K562 (cell line): ENCODE results near the gene KRTAP9-8. TPM values are rescaled to one million over a fixed set of nuclear protein-coding genes. Genes with fewer than 3 reads are reported as not detected.

Experiments
- ATAC-seq: fragments of 200-7000 bp; cut with Tn5 transposase; 3 replicates; pipeline ENCODE4 v1.9.1; 2020; ENCODE audit warnings: moderate library complexity
- BruUV-seq: library from RNA; stranded (reverse); fragments of 400-500 nt; replicated peaks from 2 replicates; lab custom pipeline; 2021; lab: Mats Ljungman, UMichigan
- CTCF ChIA-PET: fragments of 300-600 bp; formaldehyde crosslinking; extraction: SDS; loops from one replicate; lab custom pipeline; 2021; ENCODE audit warnings: low intra/inter-chr PET ratio; lab: Yijun Ruan, JAX
- POLR2A ChIA-PET: fragments of 300-600, 350-650 bp; sonication (Branson Sonifier 250); formaldehyde crosslinking; extraction: SDS; loops from one replicate; lab custom pipeline; 2021; ENCODE audit warnings: antibody characterized with exemption, inconsistent platforms; lab: Yijun Ruan, JAX
- DNase-seq, 4 experiments: peaks; one replicate each; pipeline versions ENCODE4 v3.0.0 to v3.0.0-alpha.2; 2011 to 2018; ENCODE audit warnings: low spot score in 3 of 4, mixed read lengths in 3 of 4; ENCODE audit errors: extremely low read depth in 1 of 4
- FAIRE-seq: peaks from 2 replicates; lab custom pipeline; 2011; peaks lifted over from hg19 to GRCh38; lab: Jason Lieb, UNC
- H2AFZ ChIP-seq: 2 replicates; pipeline ENCODE4 v1.6.0; 2011; ENCODE audit warnings: low read depth, low read length, control low read depth, inconsistent platforms
- H3K27ac ChIP-seq: fragments of 200-600 bp; 3 replicates; pipeline ENCODE4 v1.8.0; 2011; ENCODE audit warnings: low read depth, mild to moderate bottlenecking, control low read depth, inconsistent platforms, low read length, moderate library complexity, mixed read lengths; ENCODE audit errors: extremely low read depth
- H3K27me3 ChIP-seq, 2 experiments: fragments of 300-600 bp in 1 of 2; 2 replicates in 1 of 2; 3 replicates in 1 of 2; pipeline versions ENCODE4 v1.6.0 to v1.8.0; 2011; ENCODE audit warnings: inconsistent platforms in 2 of 2, low read length in 2 of 2, mild to moderate bottlenecking in 1 of 2, mixed read lengths in 1 of 2, moderate library complexity in 1 of 2; ENCODE audit not compliant: control insufficient read depth in 2 of 2, insufficient read depth in 2 of 2
- H3K36me3 ChIP-seq: fragments of 300-600 bp; 3 replicates; pipeline ENCODE4 v1.8.0; 2011; ENCODE audit warnings: mild to moderate bottlenecking, low read length, inconsistent platforms; ENCODE audit not compliant: control insufficient read depth, insufficient read depth
- H3K4me1 ChIP-seq, 2 experiments: fragments of 200-600 bp in 1 of 2; replicated peaks in 1 of 2; 2 replicates in 1 of 2; 3 replicates in 1 of 2; pipeline versions ENCODE4 v1.5.1 to v1.8.0; 2011; ENCODE audit warnings: inconsistent platforms in 2 of 2, low read length in 2 of 2, mild to moderate bottlenecking in 1 of 2, mixed read lengths in 1 of 2, moderate library complexity in 1 of 2; ENCODE audit not compliant: control insufficient read depth in 2 of 2, insufficient read depth in 2 of 2
- H3K4me2 ChIP-seq: 2 replicates; pipeline ENCODE4 v1.6.1; 2011; ENCODE audit warnings: low read length, control low read depth, inconsistent platforms, mixed read lengths; ENCODE audit not compliant: insufficient read depth
- H3K4me3 ChIP-seq: fragments of 200-600 bp; sonication (generic), shearing (Covaris generic); 2 replicates; pipeline ENCODE4 v1.5.1; 2016; ENCODE audit warnings: control low read depth, inconsistent platforms
- H3K79me2 ChIP-seq: fragments of 200-600 bp; 3 replicates; pipeline ENCODE4 v1.8.0; 2011; ENCODE audit warnings: low read length, inconsistent platforms; ENCODE audit not compliant: control insufficient read depth, insufficient read depth
- H3K9ac ChIP-seq, 2 experiments: 2 replicates each; pipeline versions ENCODE4 v1.6.0 to v1.6.1; 2011; ENCODE audit warnings: low read depth in 2 of 2, low read length in 2 of 2, control low read depth in 1 of 2, inconsistent platforms in 1 of 2, mild to moderate bottlenecking in 1 of 2, mixed read lengths in 1 of 2; ENCODE audit not compliant: insufficient read depth in 1 of 2
- H3K9me1 ChIP-seq: one replicate; pipeline ENCODE4 v1.6.0; 2011; ENCODE audit warnings: inconsistent platforms, mild to moderate bottlenecking, low read length, moderate library complexity; ENCODE audit not compliant: control insufficient read depth, insufficient read depth
- H3K9me3 ChIP-seq: replicated peaks from 2 replicates; pipeline ENCODE4 v1.5.1; 2011; ENCODE audit warnings: low read depth, low read length, inconsistent platforms; ENCODE audit not compliant: control insufficient read depth, insufficient read depth
- H4K20me1 ChIP-seq: replicated peaks from 2 replicates; pipeline ENCODE4 v1.6.1; 2011; ENCODE audit warnings: low read length, inconsistent platforms, mixed read lengths; ENCODE audit not compliant: control insufficient read depth, insufficient read depth
- HDAC6 ChIP-seq: IDR thresholded peaks from 2 replicates; pipeline ENCODE4 v1.6.1; 2012; ENCODE audit warnings: low read depth, mild to moderate bottlenecking, control low read depth, inconsistent platforms, low read length, moderate library complexity
- HNRNPH1 ChIP-seq: fragments of 200-400 bp; formaldehyde crosslinking; optimal IDR thresholded peaks from 2 replicates; pipeline ENCODE3; 2017; ENCODE audit warnings: low read depth, mild to moderate bottlenecking, low read length, moderate library complexity
- KLF1 ChIP-seq: fragments of 450-650 bp; IDR thresholded peaks from 2 replicates; pipeline ENCODE4 v1.6.1; 2016; ENCODE audit warnings: missing genetic modification characterization, missing compliant biosample characterization
- PTBP1 ChIP-seq: fragments of 200-400 bp; formaldehyde crosslinking; IDR thresholded peaks from 2 replicates; pipeline ENCODE4 v1.6.1; 2017; ENCODE audit warnings: low read depth, low read length
- SMARCA4 ChIP-seq: fragments of 450-650 bp; IDR thresholded peaks from 2 replicates; pipeline ENCODE4 v1.6.1; 2016
- SP2 ChIP-seq: IDR thresholded peaks from 2 replicates; pipeline ENCODE4 v1.6.1; 2011; ENCODE audit warnings: mild to moderate bottlenecking, low read depth, low read length, moderate library complexity; ENCODE audit not compliant: poor library complexity, severe bottlenecking; ENCODE audit errors: extremely low read depth
- ZBTB8A ChIP-seq: fragments of 450-650 bp; IDR thresholded peaks from 2 replicates; pipeline ENCODE4 v1.6.1; 2018; ENCODE audit warnings: mild to moderate bottlenecking, moderate library complexity; ENCODE audit not compliant: partially characterized antibody
- ZKSCAN8 ChIP-seq: fragments of 200-800 bp; sonication (Bioruptor generic); IDR thresholded peaks from 2 replicates; pipeline ENCODE4 v1.6.1; 2016; ENCODE audit warnings: missing genetic modification characterization, missing compliant biosample characterization
- ZNF121 ChIP-seq: sonication (generic); formaldehyde crosslinking; conservative IDR thresholded peaks from 2 replicates; pipeline ENCODE4 v1.8.0; 2022; ENCODE audit warnings: missing genetic modification reagents
- ZNF24 ChIP-seq: fragments of 450-650 bp; IDR thresholded peaks from 2 replicates; pipeline ENCODE4 v1.6.1; 2016
- WGBS: fragments of 100-300 bp; shearing (Covaris generic); methylation state at CpG from one replicate; pipeline ENCODE4 v1.1.6; 2016; ENCODE audit warnings: low coverage, mixed read lengths; ENCODE audit not compliant: insufficient coverage; ENCODE audit errors: missing lambda C conversion rate; 5-methylcytosine and 5-hydroxymethylcytosine counted together
- in situ Hi-C: fragments of 300-500 bp; cut with MboI; formaldehyde crosslinking; loops from 4 replicates; pipeline ENCODE4 v1.15.0; 2018; ENCODE audit warnings: inconsistent platforms, mixed read lengths
- intact Hi-C: fragments of 100-400 bp; cut with micrococcal nuclease; formaldehyde crosslinking; loops from 2 replicates; pipeline ENCODE4 v1.14.2; 2022
- polyA plus RNA-seq, 8 experiments: library from polyadenylated mRNA; depleted of rRNA in 4 of 8; stranded (reverse) in 5 of 8; unstranded in 3 of 8; fragments of >200 nt; fragmentation: Nextera tagmentation in 2 of 8; fragmentation: Illumina TruSeq in 1 of 8; extraction: Ambion mirVana in 2 of 8; extraction: Trizol in 1 of 8; gene quantifications; 2 replicates each; pipeline versions ENCODE4 v1.2.1 to v1.2.3, GENCODE V29; 2011 to 2014; ENCODE audit warnings: inconsistent platforms in 1 of 8, missing spikeins in 1 of 8
- total RNA-seq, 7 experiments: library from RNA; depleted of rRNA in 6 of 7; stranded (reverse); fragments of >200 nt in 6 of 7; fragmentation: Illumina TruSeq in 2 of 7; extraction: Trizol in 2 of 7; gene quantifications; 2 replicates each; pipeline versions ENCODE4 v1.2.1 to v1.2.3, GENCODE V29; 2011 to 2021; ENCODE audit warnings: low replicate concordance in 1 of 7
- TF ChIP-seq, protein P1 (sequence below): fragments of 450-650 bp; IDR thresholded peaks from 2 replicates; pipeline ENCODE4 v1.6.1; 2016; ENCODE audit warnings: mild to moderate bottlenecking

Gene KRTAP9-8
- total and polyA plus RNA-seq, 9 of the 15 experiments (the other 6 are each of a cell fraction or from before 2014, with no cell fraction given), result not detected

DNA sequence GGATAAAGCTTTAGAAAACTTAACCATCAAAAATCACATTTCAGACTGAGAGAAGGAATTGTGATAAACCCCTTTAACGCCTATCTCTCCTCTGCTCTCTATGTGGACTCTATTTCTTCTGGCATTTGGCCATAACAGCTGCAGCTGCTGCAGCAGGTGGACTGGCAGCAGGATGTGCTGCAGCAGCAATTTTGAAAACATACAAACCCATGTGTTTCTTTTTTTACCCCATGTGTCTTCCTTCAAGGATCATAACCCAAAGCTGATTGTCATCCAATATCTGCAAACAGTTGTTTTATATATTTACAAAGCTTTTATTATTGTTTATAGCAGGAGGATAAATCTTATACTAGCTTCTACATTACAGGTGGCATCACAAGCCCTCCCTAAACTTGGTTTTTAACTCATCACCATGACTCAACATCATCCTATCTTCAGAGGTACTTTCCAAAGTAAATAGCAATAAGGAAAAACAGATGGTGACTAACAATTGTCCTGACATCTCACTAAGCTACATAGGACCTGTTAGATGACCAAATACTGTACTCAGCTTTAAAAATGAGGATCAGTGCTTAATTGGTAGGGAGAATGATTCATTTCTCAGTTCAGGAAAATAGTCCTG lies 25.8 kb upstream of the KRTAP9-8 start (continued):
- TF ChIP-seq SP2, result no peak

DNA sequence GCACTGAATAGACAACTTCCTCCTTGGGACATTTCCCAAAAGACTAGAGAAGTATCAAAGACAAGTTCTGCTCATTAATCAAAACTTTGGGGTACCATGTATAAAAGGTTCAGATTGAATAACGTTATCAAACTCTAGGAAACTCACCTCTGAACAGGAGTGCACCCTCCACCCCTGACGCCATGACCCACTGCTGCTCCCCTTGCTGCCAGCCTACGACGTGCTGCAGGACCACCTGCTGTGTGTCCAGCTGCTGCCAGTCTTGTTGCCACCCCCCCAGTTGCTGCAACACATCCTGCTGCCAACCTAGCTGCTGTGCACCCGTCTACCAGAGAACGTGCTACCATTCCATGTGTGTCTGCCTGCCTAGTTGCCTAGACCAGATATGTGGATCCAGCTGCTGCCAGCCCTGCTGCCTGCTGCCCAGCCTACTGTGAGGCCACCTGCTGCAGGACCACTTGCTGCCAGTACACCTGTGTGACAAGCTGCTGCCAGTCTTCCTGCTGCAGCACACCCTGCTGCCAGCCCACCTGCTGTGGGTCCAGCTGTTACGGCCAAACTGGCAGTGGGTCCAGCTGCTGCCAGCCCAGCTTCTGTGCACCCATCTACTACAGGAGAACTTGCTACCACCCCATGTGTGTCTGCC lies 25.2 kb upstream of the KRTAP9-8 start:
- H3K9me3 ChIP-seq, result no peaks in the 10 kb centered on the region
- ChIA-PET POLR2A (no interaction called here), CTCF (no interaction called here)
- H3K4me1 ChIP-seq, result no peaks in the 10 kb centered on the region; a peak in 1 of 5 replicates
- no peak for FAIRE-seq
- H4K20me1 ChIP-seq, result no peaks in the 10 kb centered on the region
- no peaks in the 10 kb centered on the region for H3K9me1 ChIP-seq
- no peak for TF ChIP-seq ZBTB8A
- TF ChIP-seq HDAC6, result no peak
- no peak for TF ChIP-seq HNRNPH1
- no peak for TF ChIP-seq PTBP1
- no peak for TF ChIP-seq ZKSCAN8
- TF ChIP-seq ZNF121 (CRISPR knock-in tag), result no peak
- no peak for TF ChIP-seq KLF1
- TF ChIP-seq, protein P1, sequence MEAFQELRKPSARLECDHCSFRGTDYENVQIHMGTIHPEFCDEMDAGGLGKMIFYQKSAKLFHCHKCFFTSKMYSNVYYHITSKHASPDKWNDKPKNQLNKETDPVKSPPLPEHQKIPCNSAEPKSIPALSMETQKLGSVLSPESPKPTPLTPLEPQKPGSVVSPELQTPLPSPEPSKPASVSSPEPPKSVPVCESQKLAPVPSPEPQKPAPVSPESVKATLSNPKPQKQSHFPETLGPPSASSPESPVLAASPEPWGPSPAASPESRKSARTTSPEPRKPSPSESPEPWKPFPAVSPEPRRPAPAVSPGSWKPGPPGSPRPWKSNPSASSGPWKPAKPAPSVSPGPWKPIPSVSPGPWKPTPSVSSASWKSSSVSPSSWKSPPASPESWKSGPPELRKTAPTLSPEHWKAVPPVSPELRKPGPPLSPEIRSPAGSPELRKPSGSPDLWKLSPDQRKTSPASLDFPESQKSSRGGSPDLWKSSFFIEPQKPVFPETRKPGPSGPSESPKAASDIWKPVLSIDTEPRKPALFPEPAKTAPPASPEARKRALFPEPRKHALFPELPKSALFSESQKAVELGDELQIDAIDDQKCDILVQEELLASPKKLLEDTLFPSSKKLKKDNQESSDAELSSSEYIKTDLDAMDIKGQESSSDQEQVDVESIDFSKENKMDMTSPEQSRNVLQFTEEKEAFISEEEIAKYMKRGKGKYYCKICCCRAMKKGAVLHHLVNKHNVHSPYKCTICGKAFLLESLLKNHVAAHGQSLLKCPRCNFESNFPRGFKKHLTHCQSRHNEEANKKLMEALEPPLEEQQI, result no peak
- no peak for TF ChIP-seq SMARCA4
- no peak for TF ChIP-seq ZNF24
- intact Hi-C loops (no loop called here), in situ Hi-C loops (no loop called here)
- H3K27ac ChIP-seq, result no peak overlapping the region
- H3K79me2 ChIP-seq, result no peaks in the 10 kb centered on the region
- DNase-seq, result no peak
- WGBS, result 1% methylated on average over 7 of the region's 7 CpGs
- H3K4me2 ChIP-seq, result no peak overlapping the region
- H3K36me3 ChIP-seq, result no peaks in the 10 kb centered on the region
- peaks cover 0 to 15% of the 10 kb centered on the region in 2 experiments; a peak in 2 of 5 replicates for H3K27me3 ChIP-seq
- no peak overlapping the region for H3K9ac ChIP-seq
- BruUV-seq, result no TSS peak
- ATAC-seq, result no peak
- no peak overlapping the region for H2AFZ ChIP-seq
- H3K4me3 ChIP-seq, result no peak overlapping the region
